ENCODE measurements around the gene LRIG1. TPM values are rescaled to one million over a fixed set of nuclear protein-coding genes. Genes with fewer than 3 reads are reported as not detected.

Gene LRIG1
- total RNA-seq, 1 experiment from 2014 or later = 5.3 TPM

DNA sequence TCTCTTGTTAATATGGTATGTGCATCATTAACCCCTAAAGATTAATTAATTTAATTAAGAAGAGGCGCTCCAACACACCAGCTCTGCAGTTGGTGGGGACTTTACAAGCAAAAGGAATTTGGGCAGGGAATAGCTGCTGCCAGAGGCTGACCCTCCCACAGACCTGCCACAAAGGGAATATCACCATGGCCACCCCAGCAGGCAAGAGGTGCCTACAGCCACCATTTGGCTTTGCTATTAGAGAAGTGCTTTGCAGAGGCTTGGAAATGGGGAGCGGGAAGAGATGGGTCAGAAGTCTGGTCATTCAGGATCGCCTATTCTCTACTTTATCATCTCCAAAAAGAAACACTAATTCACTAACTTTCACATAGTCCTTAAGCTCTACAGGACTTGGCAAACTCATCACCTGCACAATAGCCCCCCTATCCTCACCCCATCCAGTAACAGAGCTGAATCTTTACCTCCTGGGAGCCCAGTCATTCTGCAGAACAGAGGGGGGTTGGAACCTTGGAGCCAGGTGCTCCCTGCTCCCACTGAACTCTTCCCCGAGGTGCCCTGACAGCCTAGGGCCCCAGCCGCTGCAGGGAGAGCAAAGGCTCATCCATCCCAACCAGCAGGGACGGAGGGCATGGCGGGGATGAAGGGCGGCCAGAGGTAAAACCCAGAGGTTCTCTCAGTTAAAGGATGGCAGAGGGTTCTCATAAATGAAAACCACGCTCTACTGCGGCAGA lies 29.7 kb downstream of the LRIG1 start:
- no peak overlapping the region for H3K4me3 ChIP-seq (ENCODE audit: low read depth in 2 of 2, low read length in 2 of 2)
- POLR2A ChIA-PET = no interaction called here
- intact Hi-C loops (cut with micrococcal nuclease; ENCODE audit: unreplicated experiment) = no loop called here
- H3K4me1 ChIP-seq (ENCODE audit: control insufficient read depth, insufficient read depth, low read length) = no peaks in the 10 kb centered on the region
- no peaks in the 10 kb centered on the region for H3K9me3 ChIP-seq (ENCODE audit: control insufficient read depth, insufficient read depth, low read depth, low read length)
- CTCF ChIA-PET = no interaction called here
- in situ Hi-C loops (cut with HindIII; ENCODE audit: low pct_unique_long_range_greater_than_20kb, low sequenced_read_pairs) = no loop called here
- H3K36me3 ChIP-seq (ENCODE audit: control insufficient read depth, insufficient read depth, low read length) = no peaks in the 10 kb centered on the region
- ATAC-seq (no peak), DNase-seq (ENCODE audit: low read depth, low spot score) (no peak)
- no peak for TF ChIP-seq CTCF (IDR thresholded peaks at IDR 0.05)
- no peak for TF ChIP-seq SIN3A (IDR thresholded peaks at IDR 0.05; ENCODE audit: borderline replicate concordance, insufficient read depth, low read depth, low read length)
- no TSS peak for BruUV-seq (replicated peaks)
- no peak overlapping the region for H3K27ac ChIP-seq (ENCODE audit: low read length)
- H3K27me3 ChIP-seq (ENCODE audit: control insufficient read depth, insufficient read depth, low read length) = no peaks in the 10 kb centered on the region

- POLR2A ChIA-PET = no interaction called here
These were observed 30.5 kb downstream of the LRIG1 start for GRCh38 chr3:66470285-66470684.

More at GRCh38 chr3:66470285-66470684, 30.5 kb downstream of the LRIG1 start:
- CTCF ChIA-PET = no interaction called here
- TF ChIP-seq, protein P1, sequence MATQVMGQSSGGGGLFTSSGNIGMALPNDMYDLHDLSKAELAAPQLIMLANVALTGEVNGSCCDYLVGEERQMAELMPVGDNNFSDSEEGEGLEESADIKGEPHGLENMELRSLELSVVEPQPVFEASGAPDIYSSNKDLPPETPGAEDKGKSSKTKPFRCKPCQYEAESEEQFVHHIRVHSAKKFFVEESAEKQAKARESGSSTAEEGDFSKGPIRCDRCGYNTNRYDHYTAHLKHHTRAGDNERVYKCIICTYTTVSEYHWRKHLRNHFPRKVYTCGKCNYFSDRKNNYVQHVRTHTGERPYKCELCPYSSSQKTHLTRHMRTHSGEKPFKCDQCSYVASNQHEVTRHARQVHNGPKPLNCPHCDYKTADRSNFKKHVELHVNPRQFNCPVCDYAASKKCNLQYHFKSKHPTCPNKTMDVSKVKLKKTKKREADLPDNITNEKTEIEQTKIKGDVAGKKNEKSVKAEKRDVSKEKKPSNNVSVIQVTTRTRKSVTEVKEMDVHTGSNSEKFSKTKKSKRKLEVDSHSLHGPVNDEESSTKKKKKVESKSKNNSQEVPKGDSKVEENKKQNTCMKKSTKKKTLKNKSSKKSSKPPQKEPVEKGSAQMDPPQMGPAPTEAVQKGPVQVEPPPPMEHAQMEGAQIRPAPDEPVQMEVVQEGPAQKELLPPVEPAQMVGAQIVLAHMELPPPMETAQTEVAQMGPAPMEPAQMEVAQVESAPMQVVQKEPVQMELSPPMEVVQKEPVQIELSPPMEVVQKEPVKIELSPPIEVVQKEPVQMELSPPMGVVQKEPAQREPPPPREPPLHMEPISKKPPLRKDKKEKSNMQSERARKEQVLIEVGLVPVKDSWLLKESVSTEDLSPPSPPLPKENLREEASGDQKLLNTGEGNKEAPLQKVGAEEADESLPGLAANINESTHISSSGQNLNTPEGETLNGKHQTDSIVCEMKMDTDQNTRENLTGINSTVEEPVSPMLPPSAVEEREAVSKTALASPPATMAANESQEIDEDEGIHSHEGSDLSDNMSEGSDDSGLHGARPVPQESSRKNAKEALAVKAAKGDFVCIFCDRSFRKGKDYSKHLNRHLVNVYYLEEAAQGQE (IDR thresholded peaks at IDR 0.05; ENCODE audit: insufficient read depth in 1 of 2, low read depth in 2 of 2, low read length in 1 of 2) = no peak
- no peak for TF ChIP-seq CTCF (IDR thresholded peaks at IDR 0.05)
- no peak for TF ChIP-seq SIN3A (IDR thresholded peaks at IDR 0.05; ENCODE audit: borderline replicate concordance, insufficient read depth, low read depth, low read length)
- no peak for TF ChIP-seq POLR2AphosphoS5 (IDR thresholded peaks at IDR 0.05; ENCODE audit: low read depth, low read length)
- no peak for TF ChIP-seq TCF7L2 (IDR thresholded peaks at IDR 0.05; ENCODE audit: low read depth, low read length)
- H3K27me3 ChIP-seq (ENCODE audit: control insufficient read depth, insufficient read depth, low read length) = no peaks in the 10 kb centered on the region
- in situ Hi-C loops (cut with HindIII; ENCODE audit: low pct_unique_long_range_greater_than_20kb, low sequenced_read_pairs) = no loop called here
- no peaks in the 10 kb centered on the region for H3K4me1 ChIP-seq (ENCODE audit: control insufficient read depth, insufficient read depth, low read length)
- ATAC-seq = no peak
- intact Hi-C loops (cut with micrococcal nuclease; ENCODE audit: unreplicated experiment) = no loop called here
- BruUV-seq (replicated peaks) = no TSS peak
- H3K4me3 ChIP-seq (ENCODE audit: low read depth in 2 of 2, low read length in 2 of 2) = no peak overlapping the region
- H3K27ac ChIP-seq (ENCODE audit: low read length) = no peak overlapping the region
- no peaks in the 10 kb centered on the region for H3K36me3 ChIP-seq (ENCODE audit: control insufficient read depth, insufficient read depth, low read length)
- DNase-seq (ENCODE audit: low read depth, low spot score) = no peak
- H3K9me3 ChIP-seq (ENCODE audit: control insufficient read depth, insufficient read depth, low read depth, low read length) = no peaks in the 10 kb centered on the region

All from Panc1 (cell line).